DOHH2 (cell line): Measurements from ENCODE around the gene ZNF526.

Experiments used
- H3F3A ChIP-seq: fragments of 200-600 bp; sonication (generic), shearing (Covaris generic); 2 replicates; pipeline ENCODE4 v1.6.0; 2016; ENCODE audit warnings: antibody characterized with exemption, mild to moderate bottlenecking; ENCODE audit not compliant: control insufficient read depth, insufficient read depth
- H3K27ac ChIP-seq: fragments of 200-600 bp; sonication (generic); 2 replicates; pipeline ENCODE4 v1.5.1; 2014; ENCODE audit warnings: low read depth, mild to moderate bottlenecking, low read length, moderate library complexity
- H3K27me3 ChIP-seq: fragments of 200-600 bp; sonication (generic); 2 replicates; pipeline ENCODE4 v1.6.1; 2014; ENCODE audit warnings: mild to moderate bottlenecking, low read length, mixed read lengths; ENCODE audit not compliant: control insufficient read depth
- H3K36me3 ChIP-seq: fragments of 200-600 bp; sonication (generic); 2 replicates; pipeline ENCODE4 v1.6.1; 2014; ENCODE audit warnings: mild to moderate bottlenecking, low read length, moderate library complexity, mixed read lengths; ENCODE audit not compliant: control insufficient read depth
- H3K4me1 ChIP-seq: fragments of 200-600 bp; sonication (generic); 2 replicates; pipeline ENCODE4 v1.6.1; 2014; ENCODE audit warnings: mild to moderate bottlenecking, low read length, mixed read lengths; ENCODE audit not compliant: control insufficient read depth
- H3K4me2 ChIP-seq: fragments of 200-600 bp; sonication (generic); 2 replicates; pipeline ENCODE4 v1.6.0; 2014; ENCODE audit warnings: mild to moderate bottlenecking, low read length, moderate library complexity
- H3K4me3 ChIP-seq: fragments of 200-600 bp; sonication (generic); 2 replicates; pipeline ENCODE4 v1.5.1; 2014; ENCODE audit warnings: mild to moderate bottlenecking, low read length, mixed read lengths
- H3K79me2 ChIP-seq: fragments of 200-600 bp; sonication (generic); 2 replicates; pipeline ENCODE4 v1.6.1; 2014; ENCODE audit warnings: mild to moderate bottlenecking, low read length, mixed read lengths; ENCODE audit not compliant: control insufficient read depth
- H3K9me2 ChIP-seq: fragments of 200-600 bp; sonication (generic); replicated peaks from 2 replicates; pipeline ENCODE4 v1.6.1; 2014; ENCODE audit warnings: mild to moderate bottlenecking, low read length, mixed read lengths; ENCODE audit not compliant: control insufficient read depth
- H3K9me3 ChIP-seq: fragments of 200-600 bp; sonication (generic); 2 replicates; pipeline ENCODE4 v1.6.1; 2014; ENCODE audit warnings: antibody characterized with exemption, low read length, mixed read lengths; ENCODE audit not compliant: control insufficient read depth, insufficient read depth
- H4K20me1 ChIP-seq: fragments of 200-600 bp; sonication (generic); 2 replicates; pipeline ENCODE4 v1.6.0; 2014; ENCODE audit warnings: low read depth, mild to moderate bottlenecking, antibody characterized with exemption, low read length, moderate library complexity; ENCODE audit not compliant: control insufficient read depth, insufficient read depth
- EZH2phosphoT487 ChIP-seq: fragments of 200-600 bp; sonication (generic); IDR thresholded peaks from 2 replicates; pipeline ENCODE4 v1.6.1; 2017; ENCODE audit warnings: borderline replicate concordance, mild to moderate bottlenecking, antibody characterized with exemption, low read length, moderate library complexity, mixed read lengths
- TF ChIP-seq, protein P1 (sequence below): fragments of 200-600 bp; sonication (generic); IDR thresholded peaks from one replicate; pipeline ENCODE4 v1.5.1; 2014; ENCODE audit warnings: antibody characterized with exemption, mild to moderate bottlenecking, low read depth, low read length; ENCODE audit not compliant: poor library complexity, severe bottlenecking

Gene ZNF526

DNA sequence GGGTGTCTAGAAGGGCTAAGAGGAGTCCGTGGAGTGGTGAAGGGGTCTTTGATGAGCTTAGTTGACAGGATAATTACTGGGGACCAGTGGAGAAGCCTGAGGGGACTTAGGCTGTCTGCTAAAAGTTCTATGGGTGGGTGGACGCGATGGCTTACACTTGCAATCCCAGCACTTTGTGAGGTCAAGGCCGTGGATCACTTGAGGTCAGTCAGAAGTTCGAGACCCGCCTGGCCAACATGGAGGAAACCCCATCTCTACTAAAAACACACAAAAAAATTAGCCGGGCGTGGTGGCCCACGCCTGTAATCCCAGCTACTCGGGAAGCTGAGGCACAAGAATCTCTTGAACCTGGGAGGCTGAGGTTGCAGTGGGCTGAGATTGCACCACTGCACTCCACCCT lies 25.1 kb downstream of the ZNF526 start:
- peaks cover 40% of the 10 kb centered on the region for H3K79me2 ChIP-seq
- H3K27me3 ChIP-seq: no peaks in the 10 kb centered on the region
- H4K20me1 ChIP-seq: no peaks in the 10 kb centered on the region
- H3K4me1 ChIP-seq: peaks cover 23% of the 10 kb centered on the region
- H3K27ac ChIP-seq: peak overlapping the region; percentile 73
- peak overlapping the region; percentile 89 for H3K4me2 ChIP-seq
- peak overlapping the region; percentile 88 for H3K4me3 ChIP-seq
- no peak for TF ChIP-seq EZH2phosphoT487
- TF ChIP-seq, protein P1, sequence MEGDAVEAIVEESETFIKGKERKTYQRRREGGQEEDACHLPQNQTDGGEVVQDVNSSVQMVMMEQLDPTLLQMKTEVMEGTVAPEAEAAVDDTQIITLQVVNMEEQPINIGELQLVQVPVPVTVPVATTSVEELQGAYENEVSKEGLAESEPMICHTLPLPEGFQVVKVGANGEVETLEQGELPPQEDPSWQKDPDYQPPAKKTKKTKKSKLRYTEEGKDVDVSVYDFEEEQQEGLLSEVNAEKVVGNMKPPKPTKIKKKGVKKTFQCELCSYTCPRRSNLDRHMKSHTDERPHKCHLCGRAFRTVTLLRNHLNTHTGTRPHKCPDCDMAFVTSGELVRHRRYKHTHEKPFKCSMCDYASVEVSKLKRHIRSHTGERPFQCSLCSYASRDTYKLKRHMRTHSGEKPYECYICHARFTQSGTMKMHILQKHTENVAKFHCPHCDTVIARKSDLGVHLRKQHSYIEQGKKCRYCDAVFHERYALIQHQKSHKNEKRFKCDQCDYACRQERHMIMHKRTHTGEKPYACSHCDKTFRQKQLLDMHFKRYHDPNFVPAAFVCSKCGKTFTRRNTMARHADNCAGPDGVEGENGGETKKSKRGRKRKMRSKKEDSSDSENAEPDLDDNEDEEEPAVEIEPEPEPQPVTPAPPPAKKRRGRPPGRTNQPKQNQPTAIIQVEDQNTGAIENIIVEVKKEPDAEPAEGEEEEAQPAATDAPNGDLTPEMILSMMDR: no peak
- H3K9me3 ChIP-seq: no peaks in the 10 kb centered on the region
- peaks cover 34% of the 10 kb centered on the region for H3K36me3 ChIP-seq
- H3K9me2 ChIP-seq: no peaks in the 10 kb centered on the region
- peaks cover 22% of the 10 kb centered on the region for H3F3A ChIP-seq

DNA sequence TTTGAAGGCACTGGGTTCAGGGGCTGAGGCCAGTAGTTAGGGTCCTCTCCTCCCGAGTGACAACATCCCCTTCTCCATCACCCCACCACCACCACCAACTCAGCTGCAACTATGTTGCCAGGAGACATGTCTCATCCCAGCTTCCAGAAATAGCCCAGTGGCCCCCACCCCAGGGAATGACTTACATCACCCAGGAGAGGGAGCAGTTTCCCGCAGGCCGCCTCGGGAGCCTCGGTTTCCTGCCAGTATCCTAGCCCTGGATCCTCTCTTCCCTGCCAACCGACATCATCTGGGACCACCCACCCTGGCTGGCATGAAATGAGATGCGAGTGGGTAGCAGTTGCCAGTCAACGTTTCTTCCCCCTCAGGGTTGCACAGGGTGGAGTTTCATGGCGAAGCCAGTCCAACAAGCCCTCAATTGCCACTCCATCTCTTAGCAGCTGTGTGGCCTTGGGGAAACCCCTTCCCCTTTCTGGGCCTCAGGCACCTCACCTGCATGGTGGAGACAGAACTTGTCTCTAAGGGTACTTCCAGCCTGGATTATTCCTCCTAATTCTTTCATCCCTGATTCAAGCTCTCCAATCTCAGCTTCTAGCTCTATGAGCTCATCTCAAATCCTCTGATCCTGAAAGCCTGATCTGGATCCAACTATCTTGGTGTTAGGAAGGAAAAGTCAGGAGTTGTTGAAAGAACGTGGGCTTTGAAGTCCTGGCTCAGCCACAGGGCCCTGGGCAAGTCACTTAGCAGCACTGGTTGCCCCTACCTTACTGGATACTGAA lies 26.2 kb downstream of the ZNF526 start:
- Histone ChIP-seq H3K4me1 (peaks cover 19% of the 10 kb centered on the region), H4K20me1 (no peaks in the 10 kb centered on the region), H3K9me3 (no peaks in the 10 kb centered on the region), H3K27ac (no peak overlapping the region; the same call in 1 of the 2 replicates), H3K4me2 (no peak overlapping the region), H3K4me3 (no peak overlapping the region), H3K9me2 (no peaks in the 10 kb centered on the region), H3K79me2 (peaks cover 38% of the 10 kb centered on the region), H3K36me3 (peaks cover 38% of the 10 kb centered on the region), H3F3A (peaks cover 22% of the 10 kb centered on the region), H3K27me3 (no peaks in the 10 kb centered on the region)
- TF ChIP-seq, protein P1: no peak
- TF ChIP-seq EZH2phosphoT487: no peak

DNA sequence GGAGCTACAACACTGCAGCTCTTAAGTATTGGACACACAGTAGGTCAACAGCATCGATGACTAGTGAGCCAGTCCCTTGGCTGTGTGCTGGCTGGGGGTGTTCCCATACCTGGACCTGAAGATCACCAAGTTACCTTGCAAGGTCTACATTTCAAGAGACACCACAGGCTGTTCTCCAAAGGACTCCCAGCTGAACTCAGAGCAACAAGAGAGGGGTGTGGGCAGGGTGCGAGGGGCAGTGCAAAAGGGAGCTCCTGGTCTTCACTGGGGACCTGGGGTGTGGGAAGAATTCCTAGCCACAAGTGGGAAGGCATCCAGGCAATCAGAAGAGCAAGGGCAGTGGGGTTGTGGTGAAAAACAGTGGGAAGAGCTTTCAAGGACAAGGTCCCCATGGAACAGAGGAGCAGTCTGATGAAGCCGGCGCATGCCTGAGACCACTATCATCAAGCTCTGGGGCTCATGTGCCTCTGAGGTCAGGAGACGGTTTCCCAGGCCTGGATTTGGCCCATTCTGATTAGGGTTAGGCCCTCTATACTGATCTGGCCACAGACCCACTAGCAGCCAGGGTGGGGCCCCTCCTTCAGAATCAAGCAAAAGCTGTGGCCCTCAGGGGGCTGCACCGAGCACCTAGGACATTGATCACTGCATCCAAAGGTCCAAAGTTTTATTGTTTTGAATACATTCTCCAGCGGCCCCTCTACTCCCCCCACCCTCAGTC lies 27.0 kb downstream of the ZNF526 start:
- peaks cover 22% of the 10 kb centered on the region for H3F3A ChIP-seq

More for the DNA sequence above, 27.0 kb downstream of the ZNF526 start:
- peaks cover 42% of the 10 kb centered on the region for H3K36me3 ChIP-seq
- H3K9me3 ChIP-seq: no peaks in the 10 kb centered on the region
- no peaks in the 10 kb centered on the region for H3K27me3 ChIP-seq
- peaks cover 22% of the 10 kb centered on the region for H3K4me1 ChIP-seq
- no peak overlapping the region; the same call in 1 of the 2 replicates for H3K27ac ChIP-seq
- no peaks in the 10 kb centered on the region; the same call in 1 of the 2 replicates for H4K20me1 ChIP-seq
- H3K79me2 ChIP-seq: peaks cover 38% of the 10 kb centered on the region
- TF ChIP-seq, protein P1: no peak
- TF ChIP-seq EZH2phosphoT487: no peak
- H3K4me3 ChIP-seq: no peak overlapping the region
- no peaks in the 10 kb centered on the region for H3K9me2 ChIP-seq
- H3K4me2 ChIP-seq: no peak overlapping the region
